LNCaP clone FGC (cell line): ENCODE data around the gene NTRK2.

Experiments used
- DNase-seq: peaks from one replicate; pipeline ENCODE4 v3.0.0-alpha.2; 2011; ENCODE audit warnings: low read depth
- H3K4me3 ChIP-seq: 2 replicates; pipeline ENCODE4 v1.5.1; 2011; ENCODE audit warnings: mild to moderate bottlenecking, low read depth, low read length, control low read depth
- TF ChIP-seq, protein P1 (sequence below): IDR thresholded peaks from 2 replicates; pipeline ENCODE4 v1.5.1; 2012; ENCODE audit warnings: mild to moderate bottlenecking; ENCODE audit not compliant: control insufficient read depth, insufficient read depth; ENCODE audit errors: extremely low read depth

Gene NTRK2

DNA sequence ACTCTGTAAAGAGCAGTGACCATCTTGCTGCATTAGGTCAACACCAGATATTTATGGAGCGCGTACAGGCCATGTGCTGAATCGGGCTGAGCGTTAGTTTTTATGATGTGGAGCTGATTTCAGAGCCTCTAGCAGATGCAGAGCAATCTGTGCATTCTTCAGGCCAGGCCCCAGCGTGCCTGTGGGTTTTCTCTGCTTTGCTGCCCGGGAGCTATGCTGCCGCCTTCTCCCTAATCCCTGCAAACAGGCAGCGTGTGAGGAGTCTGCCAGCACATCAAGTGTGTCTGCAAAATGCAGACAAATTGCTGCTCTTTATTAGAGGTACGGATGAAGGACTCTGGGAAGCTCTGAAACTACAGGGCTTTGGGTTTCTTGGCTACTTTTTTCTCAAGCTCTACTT lies 170.0 kb downstream of the NTRK2 start:
- no peak for DNase-seq
- no peak overlapping the region for H3K4me3 ChIP-seq
- TF ChIP-seq, protein P1, sequence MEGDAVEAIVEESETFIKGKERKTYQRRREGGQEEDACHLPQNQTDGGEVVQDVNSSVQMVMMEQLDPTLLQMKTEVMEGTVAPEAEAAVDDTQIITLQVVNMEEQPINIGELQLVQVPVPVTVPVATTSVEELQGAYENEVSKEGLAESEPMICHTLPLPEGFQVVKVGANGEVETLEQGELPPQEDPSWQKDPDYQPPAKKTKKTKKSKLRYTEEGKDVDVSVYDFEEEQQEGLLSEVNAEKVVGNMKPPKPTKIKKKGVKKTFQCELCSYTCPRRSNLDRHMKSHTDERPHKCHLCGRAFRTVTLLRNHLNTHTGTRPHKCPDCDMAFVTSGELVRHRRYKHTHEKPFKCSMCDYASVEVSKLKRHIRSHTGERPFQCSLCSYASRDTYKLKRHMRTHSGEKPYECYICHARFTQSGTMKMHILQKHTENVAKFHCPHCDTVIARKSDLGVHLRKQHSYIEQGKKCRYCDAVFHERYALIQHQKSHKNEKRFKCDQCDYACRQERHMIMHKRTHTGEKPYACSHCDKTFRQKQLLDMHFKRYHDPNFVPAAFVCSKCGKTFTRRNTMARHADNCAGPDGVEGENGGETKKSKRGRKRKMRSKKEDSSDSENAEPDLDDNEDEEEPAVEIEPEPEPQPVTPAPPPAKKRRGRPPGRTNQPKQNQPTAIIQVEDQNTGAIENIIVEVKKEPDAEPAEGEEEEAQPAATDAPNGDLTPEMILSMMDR = no peak

DNA sequence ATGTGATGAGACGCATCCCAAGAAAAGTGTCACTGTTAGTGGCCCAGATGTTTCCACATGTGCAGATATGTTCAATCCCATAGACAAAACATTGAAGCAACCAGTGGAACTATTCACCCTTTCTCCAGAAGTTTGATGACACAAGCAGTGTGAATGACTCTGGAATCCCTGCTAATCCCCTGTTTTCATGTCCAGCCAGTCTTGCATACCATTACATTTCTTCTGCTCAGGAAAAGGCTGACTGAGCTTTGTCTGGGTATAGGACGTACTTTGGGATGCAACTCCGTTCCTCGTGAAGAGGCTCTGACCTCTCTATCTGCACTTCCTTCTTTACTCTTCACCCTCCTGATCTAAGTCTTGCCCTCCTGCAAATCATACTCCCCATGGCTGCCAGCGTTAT lies 172.4 kb downstream of the NTRK2 start:
- DNase-seq = no peak
- H3K4me3 ChIP-seq = no peak overlapping the region
- TF ChIP-seq, protein P1 = no peak

- no peak overlapping the region for H3K4me3 ChIP-seq
- TF ChIP-seq, protein P1 = no peak
- no peak for DNase-seq
Measured at GRCh38 chr9:84843175-84843824, 173.8 kb downstream of the NTRK2 start.

- no peak overlapping the region for H3K4me3 ChIP-seq
- DNase-seq = no peak
- TF ChIP-seq, protein P1 = no peak
Measured at GRCh38 chr9:84845956-84846900, 176.7 kb downstream of the NTRK2 start.

- TF ChIP-seq, protein P1 = no peak
- DNase-seq = no peak
- no peak overlapping the region for H3K4me3 ChIP-seq
Measured at GRCh38 chr9:84846906-84847305, 177.4 kb downstream of the NTRK2 start.

- TF ChIP-seq, protein P1 = no peak
- H3K4me3 ChIP-seq = no peak overlapping the region
- no peak for DNase-seq
Measured at GRCh38 chr9:84849049-84849448, 179.5 kb downstream of the NTRK2 start.
